GM12892 (cell line): ENCODE data around the gene SLC9A3.

ENCODE experiments used
- POLR2A ChIP-seq: IDR thresholded peaks from 2 replicates; pipeline ENCODE4 v1.6.1; 2011; ENCODE audit warnings: low read depth, low read length, control low read depth
- POLR2AphosphoS5 ChIP-seq: IDR thresholded peaks from 2 replicates; pipeline ENCODE4 v1.6.1; 2011; ENCODE audit warnings: low read depth, low read length, control low read depth
- TAF1 ChIP-seq: IDR thresholded peaks from 2 replicates; pipeline ENCODE4 v1.6.1; 2011; ENCODE audit warnings: low read depth, mild to moderate bottlenecking, control low read depth, low read length, borderline replicate concordance

DNA sequence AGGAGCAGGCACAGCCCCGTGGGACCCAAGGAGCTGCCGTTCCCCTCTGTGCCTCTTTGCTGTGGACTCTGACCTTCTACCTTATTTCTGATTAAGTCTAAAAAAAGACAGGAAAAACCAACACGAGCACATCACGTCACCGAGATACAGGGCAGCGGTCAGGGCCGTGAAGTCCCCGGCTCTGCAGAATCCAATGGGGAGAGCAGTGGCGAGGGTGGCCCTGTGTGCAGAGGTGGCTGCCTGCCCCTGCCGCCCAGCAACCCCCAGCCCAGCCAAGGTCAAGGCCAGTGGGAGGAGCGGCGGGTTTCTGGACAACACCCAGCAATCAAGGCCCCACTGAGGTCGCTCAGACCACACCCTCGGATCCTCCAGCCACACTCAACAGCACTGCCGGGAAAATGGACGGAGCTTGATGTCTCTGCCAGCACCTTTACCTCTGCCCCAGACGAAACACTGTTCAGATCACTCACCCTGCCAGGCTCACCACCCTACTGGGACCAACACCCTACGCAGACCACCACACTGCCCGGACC is 32.7 kb upstream of the SLC9A3 start:
- TF ChIP-seq POLR2AphosphoS5, result no peak
- no peak for TF ChIP-seq POLR2A
- no peak for TF ChIP-seq TAF1
